GM12874 (cell line): ENCODE measurements around the gene GSN.

Experiments used
- TF ChIP-seq, protein P1 (sequence below): IDR thresholded peaks from 2 replicates; pipeline ENCODE4 v1.5.1; 2011; ENCODE audit warnings: low read depth, mild to moderate bottlenecking, control low read depth, low read length, moderate library complexity; ENCODE audit not compliant: insufficient read depth

GSN gene

DNA sequence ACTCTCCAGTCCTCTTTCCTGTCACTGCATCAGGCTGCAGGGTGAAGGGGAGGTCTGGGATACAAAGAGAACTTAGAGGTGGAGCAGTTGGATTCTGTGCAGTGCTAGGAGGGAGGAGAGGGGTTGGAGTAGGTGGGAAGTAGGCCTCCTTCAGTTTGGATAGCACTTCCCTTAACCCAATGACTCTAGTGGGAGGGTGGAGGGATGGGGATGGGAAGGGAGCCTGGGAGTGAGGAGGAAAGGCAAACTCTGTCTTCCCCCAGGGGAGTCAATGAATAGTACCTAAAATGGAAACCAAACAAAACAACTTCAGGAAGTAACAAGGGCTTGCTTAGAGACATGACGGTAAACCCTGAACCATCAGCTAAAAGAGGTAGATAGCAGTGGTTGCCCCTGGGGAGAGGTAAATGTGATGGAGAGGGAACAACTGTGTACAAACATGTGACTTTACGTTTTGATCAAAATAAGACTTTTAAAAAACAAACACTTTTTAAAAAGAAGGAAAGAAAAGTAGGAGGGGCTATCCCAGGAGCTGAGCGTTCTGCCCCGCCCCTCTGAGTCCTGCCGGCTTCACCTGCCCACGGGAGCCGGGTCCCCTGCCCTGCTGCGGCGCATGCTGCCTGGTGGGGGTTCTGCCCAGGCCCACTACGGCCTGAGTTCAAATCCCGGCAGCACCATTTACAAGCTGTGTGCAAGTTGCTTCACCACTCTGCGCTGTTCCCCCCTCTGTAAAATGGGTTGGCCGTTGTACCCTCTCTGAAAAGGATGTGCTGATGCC is 30.9 kb downstream of the GSN start:
- TF ChIP-seq, protein P1, sequence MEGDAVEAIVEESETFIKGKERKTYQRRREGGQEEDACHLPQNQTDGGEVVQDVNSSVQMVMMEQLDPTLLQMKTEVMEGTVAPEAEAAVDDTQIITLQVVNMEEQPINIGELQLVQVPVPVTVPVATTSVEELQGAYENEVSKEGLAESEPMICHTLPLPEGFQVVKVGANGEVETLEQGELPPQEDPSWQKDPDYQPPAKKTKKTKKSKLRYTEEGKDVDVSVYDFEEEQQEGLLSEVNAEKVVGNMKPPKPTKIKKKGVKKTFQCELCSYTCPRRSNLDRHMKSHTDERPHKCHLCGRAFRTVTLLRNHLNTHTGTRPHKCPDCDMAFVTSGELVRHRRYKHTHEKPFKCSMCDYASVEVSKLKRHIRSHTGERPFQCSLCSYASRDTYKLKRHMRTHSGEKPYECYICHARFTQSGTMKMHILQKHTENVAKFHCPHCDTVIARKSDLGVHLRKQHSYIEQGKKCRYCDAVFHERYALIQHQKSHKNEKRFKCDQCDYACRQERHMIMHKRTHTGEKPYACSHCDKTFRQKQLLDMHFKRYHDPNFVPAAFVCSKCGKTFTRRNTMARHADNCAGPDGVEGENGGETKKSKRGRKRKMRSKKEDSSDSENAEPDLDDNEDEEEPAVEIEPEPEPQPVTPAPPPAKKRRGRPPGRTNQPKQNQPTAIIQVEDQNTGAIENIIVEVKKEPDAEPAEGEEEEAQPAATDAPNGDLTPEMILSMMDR, result no peak

DNA sequence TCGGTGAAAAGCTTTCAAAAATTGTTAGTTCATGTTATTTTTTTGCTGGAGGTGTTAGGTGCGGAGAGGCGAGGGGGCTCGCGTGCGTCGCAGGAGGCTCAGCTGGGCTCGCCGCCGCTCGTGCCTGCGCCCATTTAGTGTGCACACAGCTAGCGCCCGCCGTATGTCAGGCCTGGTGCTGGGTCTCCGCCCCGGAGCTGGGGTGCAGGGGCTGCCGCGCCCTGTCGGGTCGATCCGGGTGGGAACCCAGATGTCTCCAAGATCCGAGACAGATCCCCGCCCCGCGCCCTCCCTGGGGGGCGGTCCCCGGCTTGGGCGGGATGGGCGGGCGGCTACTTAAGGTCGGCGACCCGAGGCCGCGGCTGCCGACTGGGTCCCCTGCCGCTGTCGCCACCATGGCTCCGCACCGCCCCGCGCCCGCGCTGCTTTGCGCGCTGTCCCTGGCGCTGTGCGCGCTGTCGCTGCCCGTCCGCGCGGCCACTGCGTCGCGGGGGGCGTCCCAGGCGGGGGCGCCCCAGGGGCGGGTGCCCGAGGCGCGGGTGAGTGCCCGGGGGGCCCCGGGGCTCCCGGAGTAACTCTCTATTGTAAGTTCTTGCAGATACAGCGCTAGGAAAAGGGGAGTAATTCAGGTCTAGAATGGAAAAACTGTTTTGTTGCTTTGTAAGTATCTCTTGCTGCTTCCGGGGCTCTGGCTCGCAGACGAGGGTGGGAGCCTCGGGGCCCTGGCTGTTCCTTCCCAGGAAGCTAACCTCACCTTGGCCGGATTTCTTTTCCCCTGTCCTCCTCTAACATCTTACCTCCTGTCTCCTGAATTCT is 31.7 kb downstream of the GSN start:
- TF ChIP-seq, protein P1, result no peak

DNA sequence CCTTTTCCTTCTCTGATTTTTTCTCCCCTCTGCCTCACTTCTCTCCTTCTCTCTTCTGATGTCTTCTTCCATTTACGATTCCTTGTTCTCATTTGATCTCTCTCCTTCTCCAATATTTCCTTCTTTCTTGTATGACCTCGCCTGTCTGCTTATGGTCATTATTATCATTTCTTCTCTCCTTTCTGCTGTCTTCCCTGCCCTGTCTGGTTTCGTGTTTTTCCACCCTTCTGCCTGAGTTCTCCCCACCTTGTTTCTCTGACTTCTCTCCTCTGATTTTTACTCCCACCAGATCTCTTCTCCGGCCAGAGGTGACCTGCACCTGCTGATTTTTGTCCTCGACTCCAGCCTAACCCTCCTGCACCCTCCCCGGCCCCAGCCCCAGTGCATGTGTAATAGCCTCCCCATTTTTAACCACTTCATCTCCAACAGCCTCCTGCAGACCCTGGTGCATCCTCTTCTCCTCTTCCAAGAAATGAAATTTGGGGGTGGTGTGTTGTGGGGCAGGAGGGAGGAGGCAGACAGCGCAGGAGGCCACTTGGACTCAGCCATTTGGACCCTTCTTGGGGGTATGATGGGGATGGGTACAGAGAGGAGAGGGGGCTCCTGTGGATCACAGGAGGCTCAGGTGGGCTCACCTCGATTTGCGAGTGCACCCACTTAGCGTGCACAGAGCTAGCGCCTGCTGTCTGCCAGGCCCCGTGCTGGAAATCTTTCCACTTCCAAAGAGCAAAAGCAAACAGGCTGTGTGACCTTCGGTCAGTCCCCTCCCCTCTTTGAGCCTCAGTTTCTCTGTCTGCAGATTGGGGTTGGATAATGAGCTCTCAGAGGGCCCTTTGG is 32.5 kb downstream of the GSN start:
- TF ChIP-seq, protein P1, result no peak

DNA sequence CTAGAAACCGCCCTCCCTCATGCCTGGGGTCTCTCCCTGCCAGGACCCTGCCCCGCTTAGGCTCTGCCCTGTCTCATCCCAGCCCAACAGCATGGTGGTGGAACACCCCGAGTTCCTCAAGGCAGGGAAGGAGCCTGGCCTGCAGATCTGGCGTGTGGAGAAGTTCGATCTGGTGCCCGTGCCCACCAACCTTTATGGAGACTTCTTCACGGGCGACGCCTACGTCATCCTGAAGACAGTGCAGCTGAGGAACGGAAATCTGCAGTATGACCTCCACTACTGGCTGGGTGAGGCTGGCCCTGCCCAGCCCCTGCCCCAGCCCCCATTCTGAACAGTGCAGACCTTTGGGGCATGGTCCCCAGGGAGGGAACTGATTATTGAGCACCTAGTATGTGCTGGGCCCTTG is 33.9 kb downstream of the GSN start:
- TF ChIP-seq, protein P1, result no peak

DNA sequence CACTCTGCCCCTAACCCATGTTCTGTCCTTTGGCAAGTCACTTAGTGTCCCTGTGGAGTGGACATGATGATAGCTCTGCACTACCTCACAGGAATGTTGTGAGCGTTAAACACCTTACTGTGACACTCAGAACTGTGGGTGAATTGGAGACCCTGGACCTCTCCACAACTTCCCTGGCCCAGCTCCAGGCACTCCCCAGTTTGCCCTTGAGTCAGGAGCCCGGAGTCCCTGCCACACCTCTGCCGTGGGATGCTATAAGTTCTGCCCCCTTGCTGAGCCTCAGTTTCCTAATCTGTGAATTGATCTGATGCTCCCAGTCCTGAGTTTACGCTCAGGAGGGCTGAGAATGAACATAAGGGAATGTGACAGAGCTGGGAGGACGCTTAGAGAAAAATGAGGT is 34.4 kb downstream of the GSN start:
- TF ChIP-seq, protein P1, result no peak

DNA sequence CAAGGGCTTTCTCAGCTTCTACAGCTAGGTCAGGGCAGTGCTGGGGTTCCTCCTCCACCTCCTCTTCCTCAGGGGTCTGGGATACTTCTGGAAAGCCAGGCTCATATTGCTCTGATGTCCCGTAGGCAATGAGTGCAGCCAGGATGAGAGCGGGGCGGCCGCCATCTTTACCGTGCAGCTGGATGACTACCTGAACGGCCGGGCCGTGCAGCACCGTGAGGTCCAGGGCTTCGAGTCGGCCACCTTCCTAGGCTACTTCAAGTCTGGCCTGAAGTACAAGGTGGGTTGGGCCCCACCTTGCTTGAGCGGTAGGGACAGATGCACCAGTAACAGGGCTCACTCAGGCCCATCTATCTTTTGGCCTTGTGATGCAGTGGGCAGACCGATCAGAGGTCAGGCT is 34.8 kb downstream of the GSN start:
- TF ChIP-seq, protein P1, result no peak
